HG02981 (cell line): ENCODE results near the gene PAN3.

Experiments used
- ATAC-seq: cut with Tn5 transposase; IDR thresholded peaks from one replicate; pipeline ENCODE4 v1.9.1; 2021; ENCODE audit warnings: mild to moderate bottlenecking, moderate library complexity; ENCODE audit not compliant: unreplicated experiment

Gene PAN3

GRCh38 chr13:28329395-28330158 lies 191.2 kb downstream of the PAN3 start:
- ATAC-seq = no peak

- ATAC-seq = no peak
Observed at GRCh38 chr13:28333204-28333881, 195.0 kb downstream of the PAN3 start.

GRCh38 chr13:28336193-28336657 lies 197.9 kb downstream of the PAN3 start:
- no peak for ATAC-seq

- no peak for ATAC-seq
Observed at GRCh38 chr13:28337166-28338005, 199.0 kb downstream of the PAN3 start.

GRCh38 chr13:28338006-28338574 lies 199.7 kb downstream of the PAN3 start:
- ATAC-seq = no peak

GRCh38 chr13:28338742-28339141 lies 200.4 kb downstream of the PAN3 start:
- ATAC-seq = no peak

GRCh38 chr13:28339419-28339818 lies 201.1 kb downstream of the PAN3 start:
- no peak for ATAC-seq

GRCh38 chr13:28340272-28340793 lies 202.0 kb downstream of the PAN3 start:
- ATAC-seq = no peak

GRCh38 chr13:28342251-28342650 lies 203.9 kb downstream of the PAN3 start:
- ATAC-seq = no peak

- ATAC-seq = no peak
Observed at GRCh38 chr13:28344163-28344562, 205.8 kb downstream of the PAN3 start.
